GM23338 (cell line): ENCODE measurements around the gene FCRL3. TPM values are rescaled to one million over a fixed set of nuclear protein-coding genes. Genes with fewer than 3 reads are reported as not detected.

Source experiments
- ATAC-seq: fragments of 200-7000 bp; cut with Tn5 transposase; 3 replicates; pipeline ENCODE4 v1.9.1; 2020
- DNase-seq: peaks from one replicate; pipeline ENCODE4 v3.0.0-alpha.2; 2015; ENCODE audit warnings: low spot score
- H2AFZ ChIP-seq: fragments of 200-600 bp; sonication (generic); 2 replicates; pipeline ENCODE4 v1.8.0; 2016; ENCODE audit warnings: antibody characterized with exemption, mild to moderate bottlenecking, moderate library complexity
- H3F3A ChIP-seq: fragments of 200-600 bp; sonication (generic); replicated peaks from 2 replicates; pipeline ENCODE4 v1.8.0; 2017; ENCODE audit warnings: antibody characterized with exemption, mixed run types, low read depth
- H3K27ac ChIP-seq: fragments of 200-600 bp; sonication (generic); 2 replicates; pipeline ENCODE4 v1.6.1; 2016; ENCODE audit warnings: low read depth
- H3K27me3 ChIP-seq: fragments of 200-600 bp; sonication (generic); 2 replicates; pipeline ENCODE4 v1.8.0; 2016; ENCODE audit warnings: mild to moderate bottlenecking, mixed run types, moderate library complexity; ENCODE audit not compliant: insufficient read depth
- H3K36me3 ChIP-seq: fragments of 200-600 bp; sonication (generic); 2 replicates; pipeline ENCODE4 v1.8.0; 2016; ENCODE audit warnings: mild to moderate bottlenecking; ENCODE audit not compliant: insufficient read depth
- H3K4me1 ChIP-seq: fragments of 200-600 bp; sonication (generic); 2 replicates; pipeline ENCODE4 v1.8.0; 2016; ENCODE audit warnings: mild to moderate bottlenecking, moderate library complexity; ENCODE audit not compliant: insufficient read depth
- H3K4me2 ChIP-seq: fragments of 200-600 bp; sonication (generic); 2 replicates; pipeline ENCODE4 v1.7.1; 2017; ENCODE audit warnings: mixed run types
- H3K4me3 ChIP-seq: fragments of 200-600 bp; sonication (generic); 2 replicates; pipeline ENCODE4 v1.6.1; 2016; ENCODE audit warnings: mixed run types
- H3K79me2 ChIP-seq: fragments of 200-600 bp; sonication (generic); replicated peaks from 2 replicates; pipeline ENCODE4 v1.8.0; 2017; ENCODE audit warnings: mild to moderate bottlenecking; ENCODE audit not compliant: insufficient read depth
- H3K9me2 ChIP-seq: fragments of 200-600 bp; sonication (generic); 2 replicates; pipeline ENCODE4 v1.8.0; 2017; ENCODE audit not compliant: insufficient read depth
- H4K20me1 ChIP-seq: fragments of 200-600 bp; sonication (generic); replicated peaks from 2 replicates; pipeline ENCODE4 v1.8.0; 2017; ENCODE audit warnings: mild to moderate bottlenecking; ENCODE audit not compliant: insufficient read depth
- H3K27ac Mint-ChIP-seq: 2 replicates; pipeline ENCODE4 v1.8.0; 2020; ENCODE audit warnings: inconsistent platforms, mild to moderate bottlenecking, moderate library complexity, mixed read lengths
- H3K27me3 Mint-ChIP-seq: 3 replicates; pipeline ENCODE4 v1.8.0; 2022; ENCODE audit warnings: low read depth, mild to moderate bottlenecking, moderate library complexity, mixed read lengths, inconsistent platforms; ENCODE audit not compliant: insufficient read depth, poor library complexity
- H3K36me3 Mint-ChIP-seq: 3 replicates; pipeline ENCODE4 v1.8.0; 2021; ENCODE audit warnings: low read depth, mild to moderate bottlenecking, inconsistent platforms, moderate library complexity, mixed read lengths
- H3K4me1 Mint-ChIP-seq: 3 replicates; pipeline ENCODE4 v1.8.0; 2020; ENCODE audit warnings: mild to moderate bottlenecking, inconsistent platforms, mixed read lengths
- H3K4me3 Mint-ChIP-seq: 3 replicates; pipeline ENCODE4 v1.8.0; 2021; ENCODE audit warnings: moderate library complexity, mild to moderate bottlenecking, inconsistent platforms, mixed read lengths
- H3K9me3 Mint-ChIP-seq: 3 replicates; pipeline ENCODE4 v1.8.0; 2020; ENCODE audit warnings: moderate library complexity, mild to moderate bottlenecking, inconsistent platforms, mixed read lengths
- CREB1 ChIP-seq: fragments of 250-450 bp; sonication (Bioruptor Pico); IDR thresholded peaks from 2 replicates; pipeline ENCODE4 v1.5.0; 2020; ENCODE audit warnings: low read depth, mild to moderate bottlenecking, moderate library complexity
- EZH2 ChIP-seq: fragments of 200-600 bp; sonication (generic); IDR thresholded peaks from one replicate; pipeline ENCODE4 v1.8.0; 2017; ENCODE audit warnings: antibody characterized with exemption, mild to moderate bottlenecking, low read depth; ENCODE audit not compliant: unreplicated experiment
- EZH2phosphoT487 ChIP-seq: fragments of 200-600 bp; sonication (generic); IDR thresholded peaks from one replicate; pipeline ENCODE4 v1.8.1; 2018; ENCODE audit warnings: antibody characterized with exemption; ENCODE audit not compliant: unreplicated experiment
- JUNB ChIP-seq: IDR thresholded peaks from one replicate; pipeline ENCODE4 v1.6.1; 2016; ENCODE audit warnings: antibody characterized with exemption; ENCODE audit not compliant: unreplicated experiment
- NANOG ChIP-seq: IDR thresholded peaks from 2 replicates; pipeline ENCODE4 v1.6.1; 2016; ENCODE audit warnings: antibody characterized with exemption, borderline replicate concordance
- POLR2AphosphoS5 ChIP-seq: IDR thresholded peaks from 2 replicates; pipeline ENCODE4 v1.6.1; 2016; ENCODE audit warnings: antibody characterized with exemption, low read depth
- STAT1 ChIP-seq: IDR thresholded peaks from one replicate; pipeline ENCODE4 v1.6.1; 2016; ENCODE audit warnings: antibody characterized with exemption; ENCODE audit not compliant: unreplicated experiment
- ZNF114 ChIP-seq: fragments of 250-450 bp; sonication (Bioruptor Pico); IDR thresholded peaks from 2 replicates; pipeline ENCODE4 v1.5.0; 2020; ENCODE audit warnings: mild to moderate bottlenecking, moderate library complexity
- ZNF331 ChIP-seq: fragments of 250-450 bp; sonication (Bioruptor Pico); IDR thresholded peaks from 2 replicates; pipeline ENCODE4 v1.5.0; 2020; ENCODE audit warnings: low read depth, mild to moderate bottlenecking, moderate library complexity
- polyA plus RNA-seq: library from polyadenylated mRNA; unstranded; fragments of >200 nt; fragmentation: Nextera tagmentation; extraction: Ambion mirVana; gene quantifications from 2 replicates; pipeline ENCODE4 v1.2.1, GENCODE V29; 2016
- total RNA-seq: library from RNA; depleted of rRNA; stranded (reverse); fragments of >200 nt; shearing (Covaris generic); gene quantifications from 2 replicates; pipeline ENCODE4 v1.2.3, GENCODE V29; 2014
- TF ChIP-seq, protein P1 (sequence below): fragments of 250-450 bp; sonication (Bioruptor Pico); IDR thresholded peaks from 2 replicates; pipeline ENCODE4 v1.5.0; 2020; ENCODE audit warnings: mild to moderate bottlenecking, moderate library complexity
- TF ChIP-seq, protein P2 (sequence below): IDR thresholded peaks from one replicate; pipeline ENCODE4 v1.6.1; 2018; ENCODE audit warnings: antibody characterized with exemption; ENCODE audit not compliant: unreplicated experiment
- TF ChIP-seq, protein P3 (sequence below), 2 experiments: fragments of 200-600 bp in 1 of 2; sonication (generic) in 1 of 2; conservative IDR thresholded peaks; 2 replicates each; pipeline versions ENCODE4 v1.5.1 to v1.6.1; 2016 to 2017; ENCODE audit warnings: antibody characterized with exemption in 2 of 2, low read depth in 2 of 2, mild to moderate bottlenecking in 2 of 2, moderate library complexity in 1 of 2
- TF ChIP-seq, protein P4 (sequence below): IDR thresholded peaks from 2 replicates; pipeline ENCODE4 v1.6.1; 2016; ENCODE audit warnings: antibody characterized with exemption

FCRL3 gene
- total and polyA plus RNA-seq, 2 experiments from 2014 or later = not detected

GRCh38 chr1:157732755-157733154, 32.2 kb upstream of the FCRL3 start:
- no peaks in the 10 kb centered on the region for H3K36me3 Mint-ChIP-seq
- no peak for DNase-seq
- H3K4me2 ChIP-seq = no peak overlapping the region
- H3K4me1 Mint-ChIP-seq = no peaks in the 10 kb centered on the region
- H3K27me3 Mint-ChIP-seq = peaks cover 3% of the 10 kb centered on the region
- H4K20me1 ChIP-seq = no peaks in the 10 kb centered on the region
- H3F3A ChIP-seq = no peaks in the 10 kb centered on the region
- H3K4me3 Mint-ChIP-seq = no peak overlapping the region
- TF ChIP-seq, protein P1, sequence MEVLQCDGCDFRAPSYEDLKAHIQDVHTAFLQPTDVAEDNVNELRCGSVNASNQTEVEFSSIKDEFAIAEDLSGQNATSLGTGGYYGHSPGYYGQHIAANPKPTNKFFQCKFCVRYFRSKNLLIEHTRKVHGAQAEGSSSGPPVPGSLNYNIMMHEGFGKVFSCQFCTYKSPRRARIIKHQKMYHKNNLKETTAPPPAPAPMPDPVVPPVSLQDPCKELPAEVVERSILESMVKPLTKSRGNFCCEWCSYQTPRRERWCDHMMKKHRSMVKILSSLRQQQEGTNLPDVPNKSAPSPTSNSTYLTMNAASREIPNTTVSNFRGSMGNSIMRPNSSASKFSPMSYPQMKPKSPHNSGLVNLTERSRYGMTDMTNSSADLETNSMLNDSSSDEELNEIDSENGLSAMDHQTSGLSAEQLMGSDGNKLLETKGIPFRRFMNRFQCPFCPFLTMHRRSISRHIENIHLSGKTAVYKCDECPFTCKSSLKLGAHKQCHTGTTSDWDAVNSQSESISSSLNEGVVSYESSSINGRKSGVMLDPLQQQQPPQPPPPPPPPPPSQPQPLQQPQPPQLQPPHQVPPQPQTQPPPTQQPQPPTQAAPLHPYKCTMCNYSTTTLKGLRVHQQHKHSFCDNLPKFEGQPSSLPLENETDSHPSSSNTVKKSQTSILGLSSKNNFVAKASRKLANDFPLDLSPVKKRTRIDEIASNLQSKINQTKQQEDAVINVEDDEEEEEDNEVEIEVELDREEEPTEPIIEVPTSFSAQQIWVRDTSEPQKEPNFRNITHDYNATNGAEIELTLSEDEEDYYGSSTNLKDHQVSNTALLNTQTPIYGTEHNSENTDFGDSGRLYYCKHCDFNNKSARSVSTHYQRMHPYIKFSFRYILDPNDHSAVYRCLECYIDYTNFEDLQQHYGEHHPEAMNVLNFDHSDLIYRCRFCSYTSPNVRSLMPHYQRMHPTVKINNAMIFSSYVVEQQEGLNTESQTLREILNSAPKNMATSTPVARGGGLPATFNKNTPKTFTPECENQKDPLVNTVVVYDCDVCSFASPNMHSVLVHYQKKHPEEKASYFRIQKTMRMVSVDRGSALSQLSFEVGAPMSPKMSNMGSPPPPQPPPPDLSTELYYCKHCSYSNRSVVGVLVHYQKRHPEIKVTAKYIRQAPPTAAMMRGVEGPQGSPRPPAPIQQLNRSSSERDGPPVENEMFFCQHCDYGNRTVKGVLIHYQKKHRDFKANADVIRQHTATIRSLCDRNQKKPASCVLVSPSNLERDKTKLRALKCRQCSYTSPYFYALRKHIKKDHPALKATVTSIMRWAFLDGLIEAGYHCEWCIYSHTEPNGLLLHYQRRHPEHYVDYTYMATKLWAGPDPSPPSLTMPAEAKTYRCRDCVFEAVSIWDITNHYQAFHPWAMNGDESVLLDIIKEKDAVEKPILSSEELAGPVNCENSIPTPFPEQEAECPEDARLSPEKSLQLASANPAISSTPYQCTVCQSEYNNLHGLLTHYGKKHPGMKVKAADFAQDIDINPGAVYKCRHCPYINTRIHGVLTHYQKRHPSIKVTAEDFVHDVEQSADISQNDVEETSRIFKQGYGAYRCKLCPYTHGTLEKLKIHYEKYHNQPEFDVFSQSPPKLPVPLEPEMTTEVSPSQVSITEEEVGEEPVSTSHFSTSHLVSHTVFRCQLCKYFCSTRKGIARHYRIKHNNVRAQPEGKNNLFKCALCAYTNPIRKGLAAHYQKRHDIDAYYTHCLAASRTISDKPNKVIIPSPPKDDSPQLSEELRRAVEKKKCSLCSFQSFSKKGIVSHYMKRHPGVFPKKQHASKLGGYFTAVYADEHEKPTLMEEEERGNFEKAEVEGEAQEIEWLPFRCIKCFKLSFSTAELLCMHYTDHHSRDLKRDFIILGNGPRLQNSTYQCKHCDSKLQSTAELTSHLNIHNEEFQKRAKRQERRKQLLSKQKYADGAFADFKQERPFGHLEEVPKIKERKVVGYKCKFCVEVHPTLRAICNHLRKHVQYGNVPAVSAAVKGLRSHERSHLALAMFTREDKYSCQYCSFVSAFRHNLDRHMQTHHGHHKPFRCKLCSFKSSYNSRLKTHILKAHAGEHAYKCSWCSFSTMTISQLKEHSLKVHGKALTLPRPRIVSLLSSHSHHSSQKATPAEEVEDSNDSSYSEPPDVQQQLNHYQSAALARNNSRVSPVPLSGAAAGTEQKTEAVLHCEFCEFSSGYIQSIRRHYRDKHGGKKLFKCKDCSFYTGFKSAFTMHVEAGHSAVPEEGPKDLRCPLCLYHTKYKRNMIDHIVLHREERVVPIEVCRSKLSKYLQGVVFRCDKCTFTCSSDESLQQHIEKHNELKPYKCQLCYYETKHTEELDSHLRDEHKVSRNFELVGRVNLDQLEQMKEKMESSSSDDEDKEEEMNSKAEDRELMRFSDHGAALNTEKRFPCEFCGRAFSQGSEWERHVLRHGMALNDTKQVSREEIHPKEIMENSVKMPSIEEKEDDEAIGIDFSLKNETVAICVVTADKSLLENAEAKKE (CRISPR knock-in tag) = no peak
- TF ChIP-seq EZH2 (no peak), ZNF114 (no peak), EZH2phosphoT487 (no peak), NANOG (no peak), CREB1 (no peak), POLR2AphosphoS5 (no peak), STAT1 (no peak), ZNF331 (no peak), JUNB (no peak)
- TF ChIP-seq, protein P2, sequence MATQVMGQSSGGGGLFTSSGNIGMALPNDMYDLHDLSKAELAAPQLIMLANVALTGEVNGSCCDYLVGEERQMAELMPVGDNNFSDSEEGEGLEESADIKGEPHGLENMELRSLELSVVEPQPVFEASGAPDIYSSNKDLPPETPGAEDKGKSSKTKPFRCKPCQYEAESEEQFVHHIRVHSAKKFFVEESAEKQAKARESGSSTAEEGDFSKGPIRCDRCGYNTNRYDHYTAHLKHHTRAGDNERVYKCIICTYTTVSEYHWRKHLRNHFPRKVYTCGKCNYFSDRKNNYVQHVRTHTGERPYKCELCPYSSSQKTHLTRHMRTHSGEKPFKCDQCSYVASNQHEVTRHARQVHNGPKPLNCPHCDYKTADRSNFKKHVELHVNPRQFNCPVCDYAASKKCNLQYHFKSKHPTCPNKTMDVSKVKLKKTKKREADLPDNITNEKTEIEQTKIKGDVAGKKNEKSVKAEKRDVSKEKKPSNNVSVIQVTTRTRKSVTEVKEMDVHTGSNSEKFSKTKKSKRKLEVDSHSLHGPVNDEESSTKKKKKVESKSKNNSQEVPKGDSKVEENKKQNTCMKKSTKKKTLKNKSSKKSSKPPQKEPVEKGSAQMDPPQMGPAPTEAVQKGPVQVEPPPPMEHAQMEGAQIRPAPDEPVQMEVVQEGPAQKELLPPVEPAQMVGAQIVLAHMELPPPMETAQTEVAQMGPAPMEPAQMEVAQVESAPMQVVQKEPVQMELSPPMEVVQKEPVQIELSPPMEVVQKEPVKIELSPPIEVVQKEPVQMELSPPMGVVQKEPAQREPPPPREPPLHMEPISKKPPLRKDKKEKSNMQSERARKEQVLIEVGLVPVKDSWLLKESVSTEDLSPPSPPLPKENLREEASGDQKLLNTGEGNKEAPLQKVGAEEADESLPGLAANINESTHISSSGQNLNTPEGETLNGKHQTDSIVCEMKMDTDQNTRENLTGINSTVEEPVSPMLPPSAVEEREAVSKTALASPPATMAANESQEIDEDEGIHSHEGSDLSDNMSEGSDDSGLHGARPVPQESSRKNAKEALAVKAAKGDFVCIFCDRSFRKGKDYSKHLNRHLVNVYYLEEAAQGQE = no peak
- TF ChIP-seq, protein P3, sequence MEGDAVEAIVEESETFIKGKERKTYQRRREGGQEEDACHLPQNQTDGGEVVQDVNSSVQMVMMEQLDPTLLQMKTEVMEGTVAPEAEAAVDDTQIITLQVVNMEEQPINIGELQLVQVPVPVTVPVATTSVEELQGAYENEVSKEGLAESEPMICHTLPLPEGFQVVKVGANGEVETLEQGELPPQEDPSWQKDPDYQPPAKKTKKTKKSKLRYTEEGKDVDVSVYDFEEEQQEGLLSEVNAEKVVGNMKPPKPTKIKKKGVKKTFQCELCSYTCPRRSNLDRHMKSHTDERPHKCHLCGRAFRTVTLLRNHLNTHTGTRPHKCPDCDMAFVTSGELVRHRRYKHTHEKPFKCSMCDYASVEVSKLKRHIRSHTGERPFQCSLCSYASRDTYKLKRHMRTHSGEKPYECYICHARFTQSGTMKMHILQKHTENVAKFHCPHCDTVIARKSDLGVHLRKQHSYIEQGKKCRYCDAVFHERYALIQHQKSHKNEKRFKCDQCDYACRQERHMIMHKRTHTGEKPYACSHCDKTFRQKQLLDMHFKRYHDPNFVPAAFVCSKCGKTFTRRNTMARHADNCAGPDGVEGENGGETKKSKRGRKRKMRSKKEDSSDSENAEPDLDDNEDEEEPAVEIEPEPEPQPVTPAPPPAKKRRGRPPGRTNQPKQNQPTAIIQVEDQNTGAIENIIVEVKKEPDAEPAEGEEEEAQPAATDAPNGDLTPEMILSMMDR (conservative IDR thresholded peaks at IDR 0.05; ENCODE audit: low read depth in 2 of 2) = no peak
- TF ChIP-seq, protein P4, sequence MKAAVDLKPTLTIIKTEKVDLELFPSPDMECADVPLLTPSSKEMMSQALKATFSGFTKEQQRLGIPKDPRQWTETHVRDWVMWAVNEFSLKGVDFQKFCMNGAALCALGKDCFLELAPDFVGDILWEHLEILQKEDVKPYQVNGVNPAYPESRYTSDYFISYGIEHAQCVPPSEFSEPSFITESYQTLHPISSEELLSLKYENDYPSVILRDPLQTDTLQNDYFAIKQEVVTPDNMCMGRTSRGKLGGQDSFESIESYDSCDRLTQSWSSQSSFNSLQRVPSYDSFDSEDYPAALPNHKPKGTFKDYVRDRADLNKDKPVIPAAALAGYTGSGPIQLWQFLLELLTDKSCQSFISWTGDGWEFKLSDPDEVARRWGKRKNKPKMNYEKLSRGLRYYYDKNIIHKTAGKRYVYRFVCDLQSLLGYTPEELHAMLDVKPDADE = no peak
- H3K4me3 ChIP-seq = no peak overlapping the region
- no peaks in the 10 kb centered on the region for H3K79me2 ChIP-seq
- no peak for ATAC-seq
- no peak overlapping the region for H3K27ac ChIP-seq
- H3K9me2 ChIP-seq = 0 out of 2 replicates have a peak, but pooled peaks cover 8% of the 10 kb centered on the region
- H3K27me3 ChIP-seq = no peaks in the 10 kb centered on the region
- no peaks in the 10 kb centered on the region for H3K4me1 ChIP-seq
- no peaks in the 10 kb centered on the region for H3K9me3 Mint-ChIP-seq
- H3K36me3 ChIP-seq = no peaks in the 10 kb centered on the region
- no peak overlapping the region for H2AFZ ChIP-seq
- no peak overlapping the region for H3K27ac Mint-ChIP-seq
